GM10266 (cell line): ENCODE results near the gene AMPD2.

Experiments used
- DNase-seq: peaks from one replicate; pipeline ENCODE4 v3.0.0; 2012; ENCODE audit errors: extremely low spot score
- CTCF ChIP-seq: IDR thresholded peaks from 2 replicates; pipeline ENCODE4 v1.5.1; 2012; ENCODE audit warnings: mild to moderate bottlenecking, low read depth; ENCODE audit not compliant: control insufficient read depth, insufficient read depth; ENCODE audit errors: missing control alignments

Gene AMPD2

DNA sequence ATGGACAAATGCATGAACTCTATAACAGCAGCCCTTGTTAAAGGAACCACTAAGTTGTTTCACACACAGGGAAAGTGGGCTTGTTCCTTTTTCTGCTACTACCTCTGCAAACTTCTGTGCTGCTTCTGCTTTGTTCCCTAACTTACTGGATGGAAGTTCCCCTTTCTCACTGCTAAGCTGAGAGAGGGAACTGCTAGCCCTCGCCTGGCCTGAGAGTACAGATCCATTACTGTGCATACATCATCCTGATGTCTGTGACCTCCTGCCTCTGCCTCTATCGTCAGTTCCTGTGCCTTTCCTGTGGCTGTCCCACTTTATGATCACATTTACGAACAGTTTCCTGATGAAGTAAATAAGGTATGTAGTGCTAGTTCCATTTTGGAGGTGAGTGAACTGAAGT, 3.8 kb upstream of the AMPD2 start:
- no peak for TF ChIP-seq CTCF
- DNase-seq: no peak

DNA sequence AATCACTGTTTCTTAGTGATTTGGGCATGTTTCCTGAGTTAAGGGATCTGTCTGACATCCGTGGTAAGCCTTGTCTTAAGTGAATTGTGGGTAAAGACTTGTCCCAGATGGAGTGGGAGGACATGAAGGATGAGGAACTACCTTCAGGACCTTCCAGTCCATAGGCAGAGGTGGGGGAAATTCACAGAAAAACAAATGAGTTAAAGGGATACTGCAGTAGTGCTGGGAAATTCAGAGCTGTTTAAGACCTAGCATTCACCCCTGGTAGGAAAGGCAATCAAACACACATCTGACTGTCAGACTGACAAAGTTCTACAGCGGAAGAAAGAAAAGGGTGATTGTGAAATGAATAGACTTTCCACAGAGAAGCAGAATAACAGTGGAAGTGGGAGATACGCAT, 3.2 kb upstream of the AMPD2 start:
- no peak for DNase-seq
- no peak for TF ChIP-seq CTCF

GRCh38 chr1:109617291-109617801, 2.3 kb upstream of the AMPD2 start:
- TF ChIP-seq CTCF: peak; percentile 24
- no peak for DNase-seq

GRCh38 chr1:109618661-109619575, 719 bp upstream of the AMPD2 start:
- TF ChIP-seq CTCF: no peak
- DNase-seq: no peak

DNA sequence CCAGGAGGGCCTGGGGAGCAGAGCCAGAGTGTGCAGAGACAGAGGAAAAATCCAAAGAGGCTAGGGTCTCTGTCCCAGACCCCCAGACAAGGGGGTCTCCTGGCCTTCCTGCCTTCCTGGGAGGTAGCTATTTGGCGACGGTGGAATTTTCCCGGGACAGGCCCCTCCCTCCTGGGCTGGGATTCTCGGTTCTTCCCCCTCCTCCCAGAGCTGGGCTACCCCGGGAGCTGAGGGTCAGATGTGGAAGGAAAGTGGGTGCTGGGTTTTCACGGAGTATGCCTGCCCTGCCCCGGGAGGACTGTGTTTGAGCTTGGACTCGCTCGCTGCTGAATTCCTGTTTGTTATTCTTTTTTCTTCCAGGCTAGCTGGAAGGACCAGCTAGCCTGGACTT, 759 bp downstream of the AMPD2 start:
- TF ChIP-seq CTCF: no peak
- DNase-seq: no peak

- DNase-seq: peak; percentile 96
- TF ChIP-seq CTCF: no peak
These were observed 1.2 kb downstream of the AMPD2 start for GRCh38 chr1:109620841-109621286.
